HG03196 (cell line): ENCODE results near the gene LAMTOR3.
"Not testable (repeated sequence)": the region's sequence is repeated elsewhere in the genome, so short reads cannot be mapped to it uniquely, and the experiment has no call there.

Experiments used
- ATAC-seq: cut with Tn5 transposase; IDR thresholded peaks from one replicate; pipeline ENCODE4 v1.9.1; 2021; ENCODE audit not compliant: unreplicated experiment

The LAMTOR3 gene

DNA sequence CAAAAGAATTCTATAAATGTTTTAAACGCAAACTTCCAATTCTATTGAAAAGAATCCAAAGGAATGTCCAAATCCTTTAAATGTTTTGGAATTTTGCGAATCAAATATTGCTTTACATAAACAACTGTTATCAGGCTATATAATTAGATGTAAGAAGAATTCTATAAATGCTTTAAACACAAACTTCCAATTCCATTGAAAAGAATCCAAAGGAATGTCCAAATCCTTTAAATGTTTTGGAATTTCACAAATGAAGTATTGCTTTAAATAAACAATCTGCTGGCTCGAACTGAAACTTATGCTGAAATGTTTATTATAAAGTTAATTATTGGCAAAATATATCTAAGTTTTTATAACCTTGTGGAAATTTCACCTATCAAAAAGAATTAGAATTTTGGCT is 61.5 kb downstream of the LAMTOR3 start:
- no peak for ATAC-seq

DNA sequence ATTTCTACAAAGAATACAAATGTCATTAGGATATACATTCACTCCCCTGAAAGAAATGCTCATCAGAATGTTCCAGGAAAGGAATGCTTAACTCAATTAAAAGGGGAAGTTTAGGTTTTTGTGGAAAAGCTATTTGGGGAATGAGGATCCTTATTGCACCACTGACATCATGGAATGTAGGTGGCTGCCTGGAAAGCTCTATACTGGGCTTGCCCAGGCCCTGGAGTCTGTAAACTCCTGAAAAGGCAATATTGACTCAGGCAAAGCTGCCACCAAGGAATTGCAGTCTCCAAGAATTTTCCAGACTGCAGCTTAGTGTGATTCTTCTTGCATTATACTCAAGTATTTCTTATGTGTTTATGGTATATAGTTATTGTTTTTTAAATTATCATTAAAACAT is 61.9 kb downstream of the LAMTOR3 start:
- ATAC-seq = no peak

- not testable (repeated sequence) for ATAC-seq
These were observed 64.2 kb downstream of the LAMTOR3 start for GRCh38 chr4:99830051-99830450.

DNA sequence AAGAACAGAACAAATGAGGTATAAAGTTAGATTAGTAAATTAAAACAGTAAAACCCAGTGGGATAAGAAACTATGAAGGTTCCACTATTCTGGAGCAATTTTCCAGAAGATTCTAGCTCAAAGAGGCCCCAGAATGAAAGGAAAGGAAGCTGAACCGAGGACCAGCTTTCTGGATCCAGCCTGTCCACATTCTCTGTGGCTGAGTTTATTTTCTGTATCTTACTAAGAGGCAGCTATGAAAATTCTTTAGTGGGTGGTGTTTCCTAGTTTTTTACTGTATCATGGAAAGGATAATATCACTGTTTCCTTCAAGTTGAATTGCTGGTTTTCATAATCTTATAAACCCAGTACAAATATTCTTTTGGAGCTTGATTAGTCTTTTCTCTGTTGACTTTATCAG is 65.8 kb downstream of the LAMTOR3 start:
- ATAC-seq = no peak
